Dermis microvascular lymphatic vessel endothelial cell (primary cell): ENCODE results near the gene SLC1A3. TPM values are rescaled to one million over a fixed set of nuclear protein-coding genes. Genes with fewer than 3 reads are reported as not detected.
A peak's percentile ranks its signal among the peaks of the same experiment; 100 is the strongest.

Source experiments
- DNase-seq, 2 donors: peaks; one replicate each; pipeline versions ENCODE4 v3.0.0 to v3.0.0-alpha.2; 2010; ENCODE audit warnings: low read depth in 2 of 2
- total RNA-seq: library from RNA; depleted of rRNA; stranded (reverse); fragments of >200 nt; gene quantifications from 2 replicates; pipeline ENCODE4 v1.2.1, GENCODE V29; 2014

SLC1A3 gene
- total RNA-seq, 1 donor from 2014 or later: not detected

- no peak for DNase-seq
These were observed 48.2 kb downstream of the SLC1A3 start for GRCh38 chr5:36654564-36654963.

- no peak for DNase-seq
These were observed 48.8 kb downstream of the SLC1A3 start for GRCh38 chr5:36655161-36655560.

GRCh38 chr5:36656556-36656955, 50.1 kb downstream of the SLC1A3 start:
- no peak for DNase-seq

- DNase-seq: peak; percentile 85 to 99
These were observed 51.2 kb downstream of the SLC1A3 start for GRCh38 chr5:36657563-36657995.

DNA sequence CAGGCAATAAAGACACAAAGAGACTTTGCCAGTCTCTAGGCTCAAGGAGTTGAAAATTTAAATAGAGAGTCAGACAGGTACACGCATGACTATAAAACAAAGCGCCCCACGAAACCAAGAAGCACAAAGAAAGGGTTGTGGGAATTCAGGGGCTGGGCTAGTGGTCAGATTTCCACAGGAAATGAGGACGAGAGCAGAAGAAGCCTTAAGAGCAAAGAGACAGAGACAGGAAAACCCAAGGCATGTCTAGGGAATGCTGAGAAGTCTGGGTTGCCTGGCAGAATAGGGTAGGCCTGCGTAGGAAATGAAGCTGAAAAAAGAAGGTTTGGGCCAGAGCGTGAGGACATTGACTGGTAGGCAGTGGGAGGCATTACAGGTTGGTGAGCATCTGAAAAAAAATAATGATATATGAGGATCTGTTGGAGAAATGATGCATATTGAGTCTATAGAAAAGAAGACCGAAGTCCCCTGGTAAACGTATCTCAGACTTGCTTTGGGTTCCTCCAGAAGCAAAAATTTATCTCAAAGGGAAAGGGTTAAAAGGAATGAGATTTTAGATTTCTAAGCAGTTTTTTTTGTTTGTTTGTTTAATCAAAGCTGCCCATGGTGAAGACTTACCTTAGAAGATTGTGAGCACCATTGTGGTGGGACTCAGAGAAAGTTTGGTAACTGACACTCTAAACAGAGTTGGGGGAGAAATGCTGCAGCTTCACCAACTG, 51.8 kb downstream of the SLC1A3 start:
- DNase-seq: no peak

- DNase-seq: peak; percentile 53 to 91
These were observed 53.0 kb downstream of the SLC1A3 start for GRCh38 chr5:36659411-36659810.

- DNase-seq: peak; percentile 26 to 68
These were observed 54.1 kb downstream of the SLC1A3 start for GRCh38 chr5:36660397-36661049.

DNA sequence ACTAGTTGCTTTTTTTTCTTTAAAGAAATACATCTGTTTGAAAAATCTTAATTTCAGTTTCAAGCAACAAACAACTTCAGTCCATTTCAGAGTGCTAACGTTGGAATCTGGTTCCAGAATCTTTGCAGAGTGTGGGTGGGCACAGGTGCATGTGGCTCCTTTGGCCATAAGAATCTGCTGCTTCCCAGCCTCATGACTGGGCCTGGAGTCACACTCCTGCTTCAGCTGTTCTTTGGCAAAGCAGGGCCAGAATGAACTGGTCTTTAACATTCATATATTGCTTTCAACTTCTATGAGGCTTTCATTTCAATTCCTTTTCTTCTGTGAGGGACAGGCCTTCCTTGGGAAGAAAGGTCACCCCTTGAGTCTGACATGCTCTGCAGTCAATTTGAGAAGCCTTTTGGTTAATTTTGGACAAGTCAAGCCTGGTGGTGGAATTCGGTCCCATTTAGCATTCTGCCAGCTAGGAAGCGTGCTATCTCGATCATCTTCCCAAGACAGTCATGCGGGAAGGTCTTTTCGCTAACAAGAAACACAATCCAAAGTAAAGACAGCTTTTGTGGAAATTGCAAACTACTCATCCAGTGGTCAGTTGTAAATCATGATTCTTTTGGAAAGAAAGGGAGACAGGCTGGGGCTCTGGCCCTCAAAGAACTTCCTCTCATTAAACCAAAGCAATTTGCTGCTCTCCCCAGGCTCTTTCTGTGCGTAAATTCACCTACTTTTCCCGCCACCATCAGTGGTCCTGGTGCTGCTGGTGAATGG, 55.2 kb downstream of the SLC1A3 start:
- DNase-seq: no peak

GRCh38 chr5:36662291-36662851, 56.0 kb downstream of the SLC1A3 start:
- DNase-seq: no peak

- DNase-seq: no peak
These were observed 58.4 kb downstream of the SLC1A3 start for GRCh38 chr5:36664766-36665165.

DNA sequence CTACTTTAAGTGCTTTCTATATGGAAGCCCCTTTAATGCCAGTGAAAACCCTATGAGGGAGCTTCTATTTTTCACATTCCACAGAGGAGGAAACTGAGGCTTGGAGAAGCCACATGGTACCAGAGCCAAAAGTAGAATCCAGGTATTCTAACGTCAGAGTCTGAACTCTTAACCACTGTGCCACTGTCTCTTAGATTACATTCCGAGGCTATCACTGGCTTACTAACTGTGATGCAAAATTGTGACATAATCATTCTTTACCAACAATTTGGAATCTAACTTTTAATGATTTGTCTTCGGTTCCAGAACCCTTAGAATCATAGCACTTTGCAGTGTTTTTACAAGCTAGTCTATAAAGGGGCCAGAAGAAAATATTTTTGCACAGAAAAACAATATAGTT, 59.2 kb downstream of the SLC1A3 start:
- DNase-seq: no peak

DNA sequence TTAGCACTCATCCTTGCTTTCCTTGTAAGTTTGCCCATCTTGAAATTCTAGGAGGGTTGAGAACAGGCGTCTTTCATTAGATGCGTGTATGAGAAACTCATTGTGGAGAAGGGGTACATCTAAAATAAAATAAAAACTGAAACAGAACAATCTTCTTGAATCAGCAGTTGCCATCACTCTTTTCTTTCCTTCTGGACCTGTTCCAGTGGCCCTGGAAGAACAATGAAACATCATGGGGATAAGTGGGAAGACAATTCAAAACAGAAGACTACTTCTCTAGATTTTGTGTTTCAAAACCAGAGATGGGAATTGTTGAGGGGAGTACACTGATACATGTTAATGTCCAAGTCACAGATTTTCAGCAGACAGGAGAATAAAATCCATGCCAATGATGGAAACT, 59.9 kb downstream of the SLC1A3 start:
- DNase-seq: no peak

GRCh38 chr5:36666986-36667385, 60.6 kb downstream of the SLC1A3 start:
- no peak for DNase-seq

GRCh38 chr5:36667824-36668223, 61.4 kb downstream of the SLC1A3 start:
- DNase-seq: no peak

DNA sequence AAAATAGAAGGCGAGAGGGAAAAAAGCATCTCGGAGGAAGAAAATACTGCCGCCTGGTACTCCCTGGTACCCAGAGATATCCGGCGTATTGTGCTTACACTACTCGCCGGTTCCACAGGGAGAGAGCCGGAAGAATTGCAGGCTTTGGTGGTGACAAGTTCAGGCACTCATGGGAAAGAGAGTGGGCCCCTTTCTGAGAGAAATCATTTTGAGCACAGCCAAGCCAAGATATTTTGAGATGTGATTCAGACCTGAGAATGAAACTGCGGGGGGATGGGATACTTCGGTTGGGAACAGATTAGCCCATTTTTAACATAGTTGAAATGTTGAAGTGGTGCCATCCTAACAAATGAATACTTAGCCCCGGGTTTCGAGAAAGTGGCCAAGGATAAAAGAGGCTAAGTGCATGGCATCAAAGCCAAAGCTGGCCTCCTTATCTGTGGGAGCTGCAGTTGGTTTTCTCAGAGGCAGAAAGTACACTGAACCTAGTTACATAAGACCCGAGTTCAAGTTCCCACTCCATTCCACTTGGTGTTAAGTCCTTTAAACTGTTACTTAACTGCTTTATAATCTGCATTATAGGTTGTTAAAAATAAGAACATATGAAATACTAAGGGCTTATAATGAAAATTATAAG, 62.7 kb downstream of the SLC1A3 start:
- DNase-seq: no peak

DNA sequence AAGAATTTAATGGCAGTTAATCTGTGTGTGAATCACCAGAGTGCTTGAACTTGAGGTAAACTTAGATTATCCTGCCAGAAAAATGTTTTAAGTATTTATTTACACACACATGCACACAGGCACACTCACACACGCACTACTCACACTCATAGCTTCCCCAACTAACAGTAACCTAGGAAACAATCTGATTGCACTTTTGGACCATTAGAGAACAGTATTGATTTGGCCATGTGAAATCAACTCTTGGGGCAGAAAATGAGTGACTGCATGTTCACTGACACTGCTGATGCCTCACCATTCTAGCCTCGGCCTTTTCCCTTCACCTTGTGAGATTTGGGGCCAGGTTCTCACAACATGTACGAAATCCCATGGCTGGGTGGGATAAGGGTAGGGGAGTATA, 64.1 kb downstream of the SLC1A3 start:
- no peak for DNase-seq

DNA sequence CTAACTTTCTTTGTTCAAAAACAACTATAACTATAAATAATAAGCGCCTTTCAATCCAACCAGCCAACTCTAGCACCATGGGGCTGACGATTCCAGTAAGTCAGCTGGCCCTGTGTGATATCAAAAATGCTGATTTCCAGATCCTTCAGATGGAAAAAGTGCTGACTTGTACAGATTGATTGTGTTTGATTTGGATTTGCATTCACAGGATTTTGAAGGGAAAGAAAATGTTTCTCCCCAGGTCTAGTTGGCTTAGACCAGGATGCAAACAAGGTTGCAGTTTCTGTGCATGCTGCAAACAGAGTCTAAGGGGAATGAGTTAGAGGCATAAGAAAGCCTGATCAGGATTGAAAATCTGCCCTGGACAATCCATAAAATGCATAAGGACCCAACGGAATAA, 68.9 kb downstream of the SLC1A3 start:
- no peak for DNase-seq

DNA sequence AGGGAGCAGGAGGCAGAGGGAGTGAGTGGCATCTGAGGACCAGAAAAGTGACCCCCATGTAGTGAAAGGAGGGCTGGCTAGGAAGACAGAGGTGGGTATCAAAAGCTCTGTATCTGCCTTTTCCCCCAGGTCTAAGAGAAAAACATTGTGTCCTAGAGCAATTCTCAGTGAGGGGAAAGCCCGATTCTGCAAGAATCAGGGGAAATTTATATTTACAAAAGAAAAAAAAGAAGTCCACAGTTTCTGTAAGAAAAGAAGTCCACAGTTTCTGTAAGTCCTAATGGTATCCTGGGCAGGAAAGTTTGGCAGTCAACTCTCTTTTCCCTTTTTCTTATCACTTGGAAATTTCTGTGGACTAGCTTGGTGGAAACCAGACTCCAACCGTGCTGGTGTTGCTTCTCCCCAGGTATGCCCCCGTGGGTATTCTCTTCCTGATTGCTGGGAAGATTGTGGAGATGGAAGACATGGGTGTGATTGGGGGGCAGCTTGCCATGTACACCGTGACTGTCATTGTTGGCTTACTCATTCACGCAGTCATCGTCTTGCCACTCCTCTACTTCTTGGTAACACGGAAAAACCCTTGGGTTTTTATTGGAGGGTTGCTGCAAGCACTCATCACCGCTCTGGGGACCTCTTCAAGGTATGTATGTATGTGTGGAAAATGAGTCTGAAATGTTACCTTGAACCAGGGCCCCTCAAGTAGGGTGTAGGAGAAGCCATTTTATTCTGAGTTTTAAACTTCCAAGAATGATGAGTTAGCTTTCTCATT, 73.0 kb downstream of the SLC1A3 start:
- no peak for DNase-seq

- DNase-seq: no peak
These were observed 73.7 kb downstream of the SLC1A3 start for GRCh38 chr5:36680066-36680465.

GRCh38 chr5:36681711-36682110, 75.3 kb downstream of the SLC1A3 start:
- DNase-seq: no peak

DNA sequence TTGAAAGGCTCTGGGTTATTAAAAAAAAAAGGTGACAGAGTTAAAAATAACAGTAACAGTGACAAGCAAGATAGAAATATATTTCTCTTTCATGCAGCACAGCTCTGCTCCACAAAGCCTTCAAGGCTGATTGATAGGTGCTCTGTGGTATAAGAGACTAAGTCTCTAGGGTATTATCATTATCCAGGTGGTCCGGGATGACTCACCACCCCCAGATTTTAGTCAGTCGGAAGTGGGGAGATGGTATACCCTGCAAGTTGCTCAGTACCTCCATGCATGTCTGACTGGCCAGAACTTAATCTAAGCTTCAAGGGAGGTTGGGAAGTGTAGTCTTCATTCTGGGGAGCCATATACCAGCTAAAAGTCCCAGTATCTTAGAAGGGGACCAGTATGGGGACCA, 76.1 kb downstream of the SLC1A3 start:
- no peak for DNase-seq
